Prostate gland (tissue), 2 donors: ENCODE data around the gene IQGAP3.
A peak's percentile ranks its signal among the peaks of the same experiment; 100 is the strongest.

Experiments
- POLR2A ChIP-seq: fragments of 450-650 bp; IDR thresholded peaks from one replicate; pipeline ENCODE4 v1.6.1; 2016; ENCODE audit warnings: antibody characterized with exemption, mild to moderate bottlenecking
- TF ChIP-seq, protein P1 (sequence below), 4 experiments: fragments of 200-600 bp in 2 of 4; fragments of 450-650 bp in 2 of 4; sonication (generic) in 2 of 4; IDR thresholded peaks; 1 replicate in 3 of 4; 2 replicates in 1 of 4; pipeline ENCODE4 v1.5.1; 2016 to 2019; ENCODE audit warnings: antibody characterized with exemption in 4 of 4, mild to moderate bottlenecking in 2 of 4, moderate library complexity in 2 of 4

DNA sequence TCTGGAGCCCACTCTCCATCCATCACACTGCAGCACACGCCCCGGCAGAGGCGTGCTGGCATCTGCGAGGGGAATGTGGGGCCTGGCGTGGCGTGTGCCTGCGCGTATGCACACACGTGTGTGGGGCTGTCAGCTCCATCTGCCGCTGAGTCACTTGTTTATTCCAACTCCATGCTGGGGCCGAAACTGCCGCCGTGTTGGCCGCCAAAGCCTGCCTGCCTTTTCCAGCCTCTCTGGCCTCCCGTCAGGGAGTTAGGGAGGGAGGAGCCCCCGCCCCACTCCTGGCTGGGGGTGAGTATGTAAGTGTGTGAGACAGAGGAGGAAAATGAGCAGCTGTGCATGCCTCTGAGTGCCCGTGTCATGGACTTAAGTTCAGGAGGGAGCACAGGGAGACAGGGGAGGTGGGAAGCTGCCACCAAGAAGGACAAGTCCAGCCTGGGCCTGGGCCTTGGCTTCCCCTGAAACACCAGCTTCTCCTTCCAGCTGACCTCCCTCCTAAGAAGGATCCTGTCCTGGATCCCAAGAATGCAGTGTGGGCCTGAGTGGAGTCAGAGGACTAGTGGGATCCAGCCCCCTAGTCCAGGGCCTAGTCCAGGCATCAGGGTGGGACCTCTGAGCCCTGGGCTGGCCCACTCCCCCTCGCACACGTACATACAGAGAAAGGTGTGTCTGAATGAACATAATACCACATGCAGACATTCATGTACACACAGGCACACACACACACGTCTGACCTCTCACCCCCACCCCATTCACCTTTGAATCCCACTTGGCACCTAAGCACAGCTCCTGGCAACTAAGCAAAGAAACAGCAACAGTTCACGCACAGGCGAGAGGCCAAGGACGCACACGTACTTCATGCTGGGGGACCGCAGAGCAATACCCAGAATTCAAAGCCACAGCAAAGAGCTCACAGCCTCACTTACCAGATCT, 96.5 kb downstream of the IQGAP3 start:
- TF ChIP-seq POLR2A, result peak; percentile 6
- TF ChIP-seq, protein P1, sequence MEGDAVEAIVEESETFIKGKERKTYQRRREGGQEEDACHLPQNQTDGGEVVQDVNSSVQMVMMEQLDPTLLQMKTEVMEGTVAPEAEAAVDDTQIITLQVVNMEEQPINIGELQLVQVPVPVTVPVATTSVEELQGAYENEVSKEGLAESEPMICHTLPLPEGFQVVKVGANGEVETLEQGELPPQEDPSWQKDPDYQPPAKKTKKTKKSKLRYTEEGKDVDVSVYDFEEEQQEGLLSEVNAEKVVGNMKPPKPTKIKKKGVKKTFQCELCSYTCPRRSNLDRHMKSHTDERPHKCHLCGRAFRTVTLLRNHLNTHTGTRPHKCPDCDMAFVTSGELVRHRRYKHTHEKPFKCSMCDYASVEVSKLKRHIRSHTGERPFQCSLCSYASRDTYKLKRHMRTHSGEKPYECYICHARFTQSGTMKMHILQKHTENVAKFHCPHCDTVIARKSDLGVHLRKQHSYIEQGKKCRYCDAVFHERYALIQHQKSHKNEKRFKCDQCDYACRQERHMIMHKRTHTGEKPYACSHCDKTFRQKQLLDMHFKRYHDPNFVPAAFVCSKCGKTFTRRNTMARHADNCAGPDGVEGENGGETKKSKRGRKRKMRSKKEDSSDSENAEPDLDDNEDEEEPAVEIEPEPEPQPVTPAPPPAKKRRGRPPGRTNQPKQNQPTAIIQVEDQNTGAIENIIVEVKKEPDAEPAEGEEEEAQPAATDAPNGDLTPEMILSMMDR (IDR thresholded peaks at IDR 0.05), result no peak
